ENCODE results near the gene BACH2.
"Not testable (repeated sequence)": the region's sequence is repeated elsewhere in the genome, so short reads cannot be mapped to it uniquely, and the experiment has no call there.

BACH2 gene

GRCh38 chr6:90296341-90297114 lies at the start of gene BACH2:
TSS of gene BACH2 (minus strand) at chr6:90296843. CDS start at chr6:90008844, 287,999 bp downstream.
- ATAC-seq, result peak; percentile 70 to 74

DNA sequence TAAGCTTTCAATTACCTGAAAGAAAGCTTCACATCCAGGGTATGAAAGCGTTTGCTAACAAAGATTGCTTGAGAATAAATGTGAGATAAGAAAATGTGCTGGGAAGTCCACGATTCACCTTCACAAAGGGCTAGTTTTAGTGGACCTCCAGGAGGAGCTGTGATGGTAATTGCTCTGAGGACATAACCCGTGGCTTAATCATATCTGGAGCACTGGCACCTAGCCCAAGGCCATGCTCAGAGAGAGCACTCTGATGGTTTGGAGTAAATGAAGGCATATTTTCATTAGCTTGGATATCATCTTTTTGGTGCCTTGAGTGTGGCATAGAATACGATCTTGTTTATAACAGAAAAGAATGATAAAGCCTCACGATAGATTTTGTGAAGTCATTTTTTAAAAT lies 46.9 kb upstream of the BACH2 start:
- ATAC-seq, result no peak

DNA sequence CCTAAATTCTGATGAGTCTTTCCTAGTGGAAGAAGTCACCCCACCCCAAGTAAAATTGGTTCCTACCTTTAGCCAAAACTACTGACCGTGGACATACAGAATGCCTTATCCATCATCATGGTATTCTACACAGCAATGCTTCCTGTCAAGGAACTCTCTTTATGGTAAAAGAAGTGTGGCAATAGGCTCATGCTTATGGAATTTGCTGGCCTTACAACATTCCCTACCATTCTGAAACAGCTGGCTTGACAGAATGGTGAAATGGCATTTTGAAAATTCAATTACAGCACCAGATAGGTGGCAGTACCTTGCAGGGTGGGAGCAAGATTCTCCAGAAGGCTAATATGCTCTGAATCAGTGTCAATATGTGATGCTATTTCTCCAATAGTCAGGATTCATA lies 41.8 kb upstream of the BACH2 start:
- ATAC-seq, result no peak

DNA sequence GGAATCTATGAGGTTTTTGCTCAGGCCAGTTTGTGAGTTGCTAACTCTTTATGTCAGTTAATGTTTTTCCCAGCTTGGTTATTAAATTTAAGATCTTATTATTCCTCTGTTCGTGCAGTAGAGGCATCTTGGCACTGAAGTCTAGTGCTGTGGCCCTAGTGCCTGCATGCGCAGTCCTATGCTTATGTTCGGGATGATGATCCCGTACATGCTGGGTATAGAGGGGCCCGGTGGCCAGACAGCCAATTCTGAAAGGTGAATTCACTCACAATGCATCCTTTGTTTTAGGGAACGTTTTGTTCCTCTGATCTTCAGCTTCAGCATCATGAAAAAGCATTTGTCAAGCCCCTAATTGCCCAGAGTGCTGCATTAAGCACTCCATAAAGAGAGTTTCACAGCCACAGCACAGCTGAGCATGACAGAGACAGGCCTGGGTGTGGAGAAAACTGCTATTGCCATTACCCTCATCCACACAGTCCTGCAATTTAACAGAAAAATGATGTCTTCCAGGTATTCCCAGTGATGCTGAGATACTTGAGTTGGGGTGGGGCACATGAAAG lies 39.8 kb upstream of the BACH2 start:
- no peak for ATAC-seq

- no peak for ATAC-seq
Measured at GRCh38 chr6:90333928-90334327, 37.3 kb upstream of the BACH2 start.

DNA sequence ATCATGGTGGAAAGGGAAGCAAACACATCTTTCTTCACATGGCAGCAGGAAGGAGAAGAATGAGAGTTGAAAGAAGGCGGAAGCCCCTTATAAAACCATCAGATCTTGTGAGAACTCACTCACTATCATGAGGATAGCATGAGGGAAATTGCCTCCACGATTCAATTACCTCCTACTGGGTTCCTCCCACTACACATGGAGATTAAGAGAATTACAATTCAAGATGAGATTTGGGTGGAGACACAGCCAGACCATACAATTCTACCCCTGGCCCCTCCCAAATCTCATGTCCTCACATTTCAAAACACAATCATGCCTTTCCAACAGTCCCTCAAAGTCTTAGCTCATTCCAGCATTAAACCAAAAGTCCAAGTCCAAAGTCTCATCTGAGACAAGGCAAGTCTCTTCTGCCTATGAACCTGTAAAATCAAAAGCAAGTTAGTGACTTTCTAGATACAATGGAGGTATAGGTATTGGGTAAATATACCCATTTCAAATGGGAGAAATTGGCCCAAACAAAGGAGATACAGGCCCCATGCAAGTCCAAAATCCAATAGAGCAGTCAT lies 36.4 kb upstream of the BACH2 start:
- not testable (repeated sequence) for ATAC-seq

DNA sequence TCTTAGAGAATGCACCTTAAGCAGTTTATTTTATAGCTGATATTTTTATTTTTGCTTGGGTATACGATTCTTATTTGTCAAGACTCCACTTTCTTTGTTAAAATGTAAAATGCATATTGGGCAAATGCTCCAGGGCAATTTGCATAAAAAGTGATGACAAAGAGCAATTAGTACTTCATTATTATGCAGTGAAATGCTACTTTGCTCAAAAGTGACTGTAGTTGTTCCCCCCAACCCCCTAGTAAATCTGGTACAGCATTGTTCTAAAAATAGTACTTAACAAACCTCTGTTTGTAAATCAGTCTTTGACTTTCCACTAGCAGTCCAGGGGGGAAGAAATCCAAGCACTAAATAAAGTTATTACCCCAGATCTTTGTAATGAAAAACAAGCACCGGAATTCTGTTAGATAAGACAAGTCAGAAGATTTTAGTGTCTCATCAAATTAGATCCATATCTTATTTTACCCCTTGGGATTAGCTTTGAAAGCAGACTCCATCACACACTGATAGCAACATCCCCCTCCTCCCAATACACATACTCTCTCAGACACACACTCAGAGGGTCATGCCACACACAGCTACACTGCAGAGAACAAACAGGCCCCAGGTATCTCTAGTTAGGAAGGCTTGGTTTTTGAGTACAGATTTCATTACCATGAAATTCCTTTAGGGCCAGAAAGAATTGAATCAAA lies 32.9 kb upstream of the BACH2 start:
- no peak for ATAC-seq

- no peak for ATAC-seq
Measured at GRCh38 chr6:90328004-90328403, 31.4 kb upstream of the BACH2 start.

GRCh38 chr6:90326404-90327057 lies 29.9 kb upstream of the BACH2 start:
- ATAC-seq, result peak; percentile 87 to 92

- no peak for ATAC-seq
Measured at GRCh38 chr6:90323706-90324105, 27.1 kb upstream of the BACH2 start.

- ATAC-seq, result no peak
Measured at GRCh38 chr6:90322976-90323474, 26.4 kb upstream of the BACH2 start.

DNA sequence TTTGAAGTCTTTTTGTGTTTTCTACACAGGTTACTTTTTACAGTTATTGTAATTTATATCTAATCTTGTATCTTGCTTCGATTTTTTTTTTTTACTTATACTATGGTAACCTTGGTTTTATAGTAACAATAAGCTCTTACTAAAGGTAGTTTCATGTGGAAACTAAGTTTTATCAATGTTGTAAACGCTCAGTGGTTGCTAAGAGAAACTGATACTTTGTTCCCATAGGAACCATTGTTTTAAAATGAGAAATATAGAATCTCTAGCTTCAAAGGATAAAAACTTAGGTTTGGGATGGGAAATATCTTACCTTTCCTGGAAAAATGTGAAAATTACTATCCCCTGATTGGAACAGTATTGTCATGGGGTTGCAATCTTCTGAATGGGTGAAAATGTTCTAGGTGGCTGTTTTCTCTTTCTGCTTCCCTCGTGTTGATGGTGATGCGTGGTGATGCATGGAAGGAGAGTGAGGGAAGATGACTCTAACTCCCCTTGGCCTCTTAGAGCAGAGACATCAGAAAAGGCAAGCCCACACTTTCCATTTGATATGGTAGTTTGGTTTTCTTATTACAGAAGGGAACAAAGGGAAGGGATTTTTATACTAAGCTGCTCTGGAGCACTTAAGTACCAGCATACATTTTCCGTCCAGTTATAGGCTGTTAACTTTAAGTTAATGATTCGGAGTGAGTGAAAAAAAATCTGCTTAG lies 23.5 kb upstream of the BACH2 start:
- ATAC-seq, result peak; percentile 52 to 71

DNA sequence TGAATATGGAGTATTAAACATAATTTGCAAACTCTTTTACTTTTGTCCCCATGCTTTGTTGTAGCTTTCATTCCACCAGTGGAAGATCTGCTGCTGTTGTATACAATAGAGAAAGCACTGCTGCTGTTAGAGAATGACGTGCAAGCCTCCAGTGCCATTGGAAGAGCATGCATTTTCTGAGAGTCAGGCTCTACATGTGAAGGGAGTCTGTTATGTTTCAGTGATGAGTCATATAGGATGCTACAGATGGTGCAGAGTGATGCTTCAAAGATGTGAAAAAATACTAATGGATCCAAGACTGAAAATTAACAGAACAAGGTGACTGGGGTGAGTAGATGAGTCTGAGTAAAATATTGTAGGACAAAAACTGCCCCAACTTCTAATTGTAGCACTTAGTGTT lies 22.4 kb upstream of the BACH2 start:
- peak; percentile 73 to 80 for ATAC-seq

DNA sequence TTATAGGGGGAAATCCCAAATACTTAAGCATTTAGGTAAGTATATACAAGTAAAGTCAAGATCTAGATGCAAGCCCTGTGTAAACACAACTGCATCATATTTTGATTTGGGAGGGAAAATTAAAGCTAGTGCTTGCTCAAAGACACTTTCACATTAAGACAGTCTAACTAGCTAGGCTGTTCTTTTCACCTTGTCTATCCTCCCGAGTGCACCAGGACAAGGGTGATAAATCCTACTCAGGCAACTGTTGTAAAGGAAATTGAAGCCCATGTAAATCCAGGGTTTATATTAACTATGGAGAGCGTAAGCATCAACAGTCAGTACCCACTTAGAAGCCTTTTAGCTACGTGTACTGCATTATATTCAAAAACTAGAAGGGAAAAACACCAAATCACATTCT lies 19.3 kb upstream of the BACH2 start:
- ATAC-seq, result no peak

- no peak for ATAC-seq
Measured at GRCh38 chr6:90315354-90315950, 18.8 kb upstream of the BACH2 start.

GRCh38 chr6:90314514-90314913 lies 17.9 kb upstream of the BACH2 start:
- ATAC-seq, result no peak

- no peak for ATAC-seq
Measured at GRCh38 chr6:90311569-90311968, 14.9 kb upstream of the BACH2 start.

DNA sequence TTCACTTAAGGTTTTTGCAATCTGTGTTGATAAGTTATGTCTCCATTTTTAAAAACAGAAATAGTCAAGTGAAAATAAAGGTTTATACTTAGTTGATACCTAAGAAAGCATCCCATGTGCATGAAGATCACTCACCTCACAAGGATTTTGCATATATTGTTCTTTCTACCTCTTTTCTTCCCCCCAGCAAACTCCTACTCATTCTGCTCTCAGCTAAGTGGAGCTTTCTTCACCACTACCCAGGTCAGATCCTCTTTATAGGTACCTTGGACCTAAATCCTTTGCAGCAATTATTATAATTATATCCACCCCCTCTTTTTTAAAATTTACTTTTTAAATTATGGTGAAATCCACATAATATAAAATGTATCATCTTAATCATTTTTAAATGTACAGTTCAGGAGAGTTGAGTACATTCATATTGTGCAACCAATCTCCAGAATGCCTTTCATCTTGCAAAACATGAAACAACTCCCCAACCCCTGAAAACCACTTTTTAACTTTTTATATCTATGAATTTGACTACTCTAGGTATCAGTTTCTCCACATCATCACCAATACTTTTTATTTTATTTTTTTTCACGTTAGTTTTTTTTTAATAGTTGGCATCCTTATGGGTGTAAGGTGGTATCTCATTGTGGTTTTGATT lies 9.3 kb upstream of the BACH2 start:
- peak; percentile 46 to 62 for ATAC-seq

DNA sequence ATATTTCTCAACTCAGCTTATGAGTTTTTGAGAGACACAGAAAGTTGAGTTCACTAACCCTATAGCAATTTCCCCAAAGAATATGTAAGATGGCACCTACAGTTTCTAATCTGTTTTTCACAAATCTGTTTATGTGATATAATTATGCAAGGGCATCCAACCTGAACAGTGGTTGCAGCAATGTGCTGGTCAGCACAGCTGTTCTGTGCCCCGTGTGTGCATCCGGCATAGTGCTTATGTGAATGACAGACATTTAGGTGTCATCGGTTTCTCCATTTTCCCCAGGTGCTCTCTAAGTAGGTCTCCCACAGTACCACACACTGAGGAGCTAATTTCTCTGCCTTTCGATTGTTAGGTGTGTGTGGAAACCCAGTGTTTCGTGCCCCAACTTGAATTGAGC lies 7.7 kb upstream of the BACH2 start:
- ATAC-seq, result no peak

- ATAC-seq, result no peak
Measured at GRCh38 chr6:90303039-90303438, 6.4 kb upstream of the BACH2 start.

- ATAC-seq, result no peak
Measured at GRCh38 chr6:90302320-90302719, 5.7 kb upstream of the BACH2 start.
